Activated naive CD8-positive, alpha-beta T cell treated with anti-CD3 and anti-CD28 coated beads, Interleukin-2, amount 10 ng/mL, durations not matched to agents 7 days and 5 days (primary cell): ENCODE results near the gene ZSCAN1. TPM values are rescaled to one million over a fixed set of nuclear protein-coding genes. Genes with fewer than 3 reads are reported as not detected.

Experiments used
- ATAC-seq: fragments of 150-1000 bp; cut with Tn5 transposase; one replicate; pipeline ENCODE4 v1.10.0; 2021; ENCODE audit warnings: low read depth, moderate library complexity
- POLR2A ChIA-PET: fragments of 350-600 bp; sonication (Branson Sonifier 250); formaldehyde crosslinking; loops from one replicate; lab custom pipeline; 2021; ENCODE audit warnings: antibody characterized with exemption; lab: Charles Lee
- DNase-seq: peaks from one replicate; pipeline ENCODE4 v3.0.0; 2021
- H3K27ac Mint-ChIP-seq: one replicate; pipeline ENCODE4 v1.8.0; 2022; ENCODE audit warnings: mild to moderate bottlenecking, mixed read lengths
- H3K27me3 Mint-ChIP-seq: one replicate; pipeline ENCODE4 v1.8.0; 2022; ENCODE audit warnings: mild to moderate bottlenecking, moderate library complexity, mixed read lengths
- H3K36me3 Mint-ChIP-seq: one replicate; pipeline ENCODE4 v1.8.0; 2021; ENCODE audit warnings: mild to moderate bottlenecking, mixed read lengths
- H3K4me1 Mint-ChIP-seq: one replicate; pipeline ENCODE4 v1.8.0; 2021; ENCODE audit warnings: mixed read lengths
- H3K4me3 Mint-ChIP-seq: one replicate; pipeline ENCODE4 v1.8.0; 2022; ENCODE audit warnings: mild to moderate bottlenecking, moderate library complexity, mixed read lengths
- H3K9me3 Mint-ChIP-seq: one replicate; pipeline ENCODE4 v1.8.0; 2021; ENCODE audit warnings: mixed read lengths
- total RNA-seq, 2 experiments: library from RNA; stranded (reverse); gene quantifications; one replicate each; pipeline ENCODE4 v1.2.3, GENCODE V29; 2021

Gene ZSCAN1
- total RNA-seq, 2 experiments from 2014 or later = not detected

GRCh38 chr19:58096884-58097283, 63.1 kb downstream of the ZSCAN1 start:
- Mint-ChIP-seq H3K27me3 (no peaks in the 10 kb centered on the region), H3K36me3 (peaks cover 22% of the 10 kb centered on the region), H3K4me3 (peak overlapping the region; percentile 83), H3K9me3 (peaks cover 10% of the 10 kb centered on the region), H3K4me1 (peaks cover 9% of the 10 kb centered on the region), H3K27ac (peak overlapping the region; percentile 77)
- ATAC-seq (no peak), DNase-seq (no peak)
- POLR2A ChIA-PET = interaction anchor here (0.8 to 1.1 kb wide), 2 partner anchors 12 to 37 kb away, joined by 3 read pairs; partner anchors contain the start of gene ZNF135

- Mint-ChIP-seq H3K27ac (peak overlapping the region; percentile 77), H3K9me3 (peaks cover 10% of the 10 kb centered on the region), H3K27me3 (no peaks in the 10 kb centered on the region), H3K4me1 (peaks cover 9% of the 10 kb centered on the region), H3K4me3 (peak overlapping the region; percentile 83), H3K36me3 (peaks cover 22% of the 10 kb centered on the region)
- DNase-seq = no peak
- POLR2A ChIA-PET = interaction anchor here (1.0 to 2.5 kb wide), 2 partner anchors 15 to 39 kb away, joined by 4 to 14 read pairs; partner anchors contain the start of gene ZNF135
- ATAC-seq = no peak
Observed at GRCh38 chr19:58097349-58097748, 63.5 kb downstream of the ZSCAN1 start.

- H3K4me1 Mint-ChIP-seq = peaks cover 9% of the 10 kb centered on the region
- peak within 1 kb of the TSS; percentile 83 for H3K4me3 Mint-ChIP-seq
- DNase-seq (peak; percentile 97), ATAC-seq (peak; percentile 97)
- peak within 1 kb of the TSS; percentile 93 for H3K27ac Mint-ChIP-seq
- H3K27me3 Mint-ChIP-seq = no peaks in the 10 kb centered on the region
- peaks cover 23% of the 10 kb centered on the region for H3K36me3 Mint-ChIP-seq
- H3K9me3 Mint-ChIP-seq = peaks cover 14% of the 10 kb centered on the region
- POLR2A ChIA-PET = interaction anchor here (1.0 to 2.5 kb wide), 3 partner anchors 15 to 163 kb away, joined by 3 to 14 read pairs (median 4); partner anchors contain the start of genes ZNF135 and ZNF418
Observed at GRCh38 chr19:58097781-58098681, 64.2 kb downstream of the ZSCAN1 start, which contains the start of gene ZSCAN18. ZSCAN18 (minus strand) TSS chr19:58098231; CDS start chr19:58090267, 7,964 bp downstream.

GRCh38 chr19:58098682-58098998, 64.8 kb downstream of the ZSCAN1 start:
- H3K36me3 Mint-ChIP-seq = peaks cover 19% of the 10 kb centered on the region
- H3K9me3 Mint-ChIP-seq = peaks cover 18% of the 10 kb centered on the region
- no peak for DNase-seq
- H3K27me3 Mint-ChIP-seq = no peaks in the 10 kb centered on the region
- POLR2A ChIA-PET = interaction anchor here (1.0 to 2.5 kb wide), 3 partner anchors 16 to 163 kb away, joined by 3 to 14 read pairs (median 4); partner anchors contain the start of genes ZNF135 and ZNF418
- peak overlapping the region; percentile 93 for H3K27ac Mint-ChIP-seq
- H3K4me1 Mint-ChIP-seq = peaks cover 9% of the 10 kb centered on the region
- no peak for ATAC-seq
- peak overlapping the region; percentile 83 for H3K4me3 Mint-ChIP-seq

Other genes with a start within 250 kb of the ZSCAN1 start
- gene ZNF552, start 219.1 kb upstream of the ZSCAN1 start, total RNA-seq = 10 to 100 TPM; 10.8 to 13.6 TPM
- gene ZNF587B, start 203.7 kb upstream of the ZSCAN1 start, total RNA-seq = 10 to 100 TPM; 19.1 to 21.0 TPM
- 10 to 100 TPM; 46.6 to 52.7 TPM for gene ZNF587, start 184.2 kb upstream of the ZSCAN1 start, total RNA-seq
- gene ZNF814, start 145.0 kb upstream of the ZSCAN1 start, total RNA-seq = 10 to 100 TPM; 38.4 to 43.3 TPM
- gene ZNF417, start 117.4 kb upstream of the ZSCAN1 start, total RNA-seq = 10 to 100 TPM; 35.8 to 36.5 TPM
- 10 to 100 TPM; 14.8 to 16.8 TPM for gene ZNF418, start 98.6 kb upstream of the ZSCAN1 start, total RNA-seq
- 10 to 100 TPM; 16.0 to 18.8 TPM for gene ZNF256, start 86.3 kb upstream of the ZSCAN1 start, total RNA-seq
- under 1 TPM; 0.79 to 0.91 TPM for gene C19orf18, start 59.5 kb upstream of the ZSCAN1 start, total RNA-seq
- 10 to 100 TPM; 21.3 to 22.2 TPM for gene ZNF606, start 31.2 kb upstream of the ZSCAN1 start, total RNA-seq
- gene ZNF135, start 25.3 kb downstream of the ZSCAN1 start, total RNA-seq = 1 to 10 TPM; 3.8 TPM
- gene ZSCAN18, start 64.2 kb downstream of the ZSCAN1 start, total RNA-seq = 10 to 100 TPM; 56.6 to 58.1 TPM
- 10 to 100 TPM; 10.1 to 10.3 TPM for gene ZNF329, start 116.8 kb downstream of the ZSCAN1 start, total RNA-seq
- 10 to 100 TPM; 54.6 to 56.9 TPM for gene ZNF274, start 149.0 kb downstream of the ZSCAN1 start, total RNA-seq
- 10 to 100 TPM; 54.0 to 62.7 TPM for gene ZNF544, start 194.9 kb downstream of the ZSCAN1 start, total RNA-seq
- 1 to 10 TPM; 8.6 to 8.9 TPM for gene ZNF8, start 244.9 kb downstream of the ZSCAN1 start, total RNA-seq